GM23338 (cell line): Measurements from ENCODE around the gene SUPT3H. TPM values are rescaled to one million over a fixed set of nuclear protein-coding genes. Genes with fewer than 3 reads are reported as not detected.

ENCODE experiments used
- CREB1 ChIP-seq: fragments of 250-450 bp; sonication (Bioruptor Pico); IDR thresholded peaks from 2 replicates; pipeline ENCODE4 v1.5.0; 2020; ENCODE audit warnings: low read depth, mild to moderate bottlenecking, moderate library complexity
- EZH2 ChIP-seq: fragments of 200-600 bp; sonication (generic); IDR thresholded peaks from one replicate; pipeline ENCODE4 v1.8.0; 2017; ENCODE audit warnings: antibody characterized with exemption, mild to moderate bottlenecking, low read depth; ENCODE audit not compliant: unreplicated experiment
- EZH2phosphoT487 ChIP-seq: fragments of 200-600 bp; sonication (generic); IDR thresholded peaks from one replicate; pipeline ENCODE4 v1.8.1; 2018; ENCODE audit warnings: antibody characterized with exemption; ENCODE audit not compliant: unreplicated experiment
- NANOG ChIP-seq: IDR thresholded peaks from 2 replicates; pipeline ENCODE4 v1.6.1; 2016; ENCODE audit warnings: antibody characterized with exemption, borderline replicate concordance
- POLR2AphosphoS5 ChIP-seq: IDR thresholded peaks from 2 replicates; pipeline ENCODE4 v1.6.1; 2016; ENCODE audit warnings: antibody characterized with exemption, low read depth
- REST ChIP-seq: IDR thresholded peaks from one replicate; pipeline ENCODE4 v1.6.1; 2018; ENCODE audit warnings: antibody characterized with exemption; ENCODE audit not compliant: unreplicated experiment
- STAT1 ChIP-seq: IDR thresholded peaks from one replicate; pipeline ENCODE4 v1.6.1; 2016; ENCODE audit warnings: antibody characterized with exemption; ENCODE audit not compliant: unreplicated experiment
- ZNF114 ChIP-seq: fragments of 250-450 bp; sonication (Bioruptor Pico); IDR thresholded peaks from 2 replicates; pipeline ENCODE4 v1.5.0; 2020; ENCODE audit warnings: mild to moderate bottlenecking, moderate library complexity
- ZNF331 ChIP-seq: fragments of 250-450 bp; sonication (Bioruptor Pico); IDR thresholded peaks from 2 replicates; pipeline ENCODE4 v1.5.0; 2020; ENCODE audit warnings: low read depth, mild to moderate bottlenecking, moderate library complexity
- ZNF462 ChIP-seq: fragments of 250-450 bp; sonication (Bioruptor Pico); IDR thresholded peaks from 2 replicates; pipeline ENCODE4 v1.5.0; 2020; ENCODE audit warnings: mild to moderate bottlenecking, moderate library complexity
- polyA plus RNA-seq: library from polyadenylated mRNA; unstranded; fragments of >200 nt; fragmentation: Nextera tagmentation; extraction: Ambion mirVana; gene quantifications from 2 replicates; pipeline ENCODE4 v1.2.1, GENCODE V29; 2016
- total RNA-seq: library from RNA; depleted of rRNA; stranded (reverse); fragments of >200 nt; shearing (Covaris generic); gene quantifications from 2 replicates; pipeline ENCODE4 v1.2.3, GENCODE V29; 2014

SUPT3H gene
- total and polyA plus RNA-seq, 2 experiments from 2014 or later = 11.4 to 30.1 TPM

GRCh38 chr6:45424451-45424861 lies 46.7 kb upstream of the SUPT3H start (continued):
- TF ChIP-seq ZNF462 (CRISPR knock-in tag) (no peak), EZH2phosphoT487 (no peak), NANOG (no peak), REST (no peak), ZNF331 (CRISPR knock-in tag) (no peak), POLR2AphosphoS5 (no peak), EZH2 (no peak), STAT1 (no peak), ZNF114 (no peak), CREB1 (CRISPR knock-in tag) (no peak)
